Ishikawa (cell line): ENCODE measurements around the gene MYL12A.

Source experiments
- CEBPB ChIP-seq: IDR thresholded peaks from 2 replicates; pipeline ENCODE4 v1.6.1; 2012
- CREB1 ChIP-seq: IDR thresholded peaks from 2 replicates; pipeline ENCODE4 v1.6.1; 2012; ENCODE audit warnings: low read depth
- EGR1 ChIP-seq: IDR thresholded peaks from 2 replicates; pipeline ENCODE4 v1.6.1; 2012
- EP300 ChIP-seq: IDR thresholded peaks from 2 replicates; pipeline ENCODE4 v1.6.1; 2012; ENCODE audit warnings: borderline replicate concordance
- FOXM1 ChIP-seq: IDR thresholded peaks from 2 replicates; pipeline ENCODE4 v1.6.1; 2012; ENCODE audit warnings: low read depth, borderline replicate concordance
- NFIC ChIP-seq: IDR thresholded peaks from 2 replicates; pipeline ENCODE4 v1.6.1; 2012
- RAD21 ChIP-seq: IDR thresholded peaks from 2 replicates; pipeline ENCODE4 v1.6.1; 2012; ENCODE audit warnings: low read depth
- TAF1 ChIP-seq: IDR thresholded peaks from 2 replicates; pipeline ENCODE4 v1.6.1; 2012; ENCODE audit warnings: low read depth, mild to moderate bottlenecking
- TEAD4 ChIP-seq: IDR thresholded peaks from 2 replicates; pipeline ENCODE4 v1.6.1; 2012
- YY1 ChIP-seq: IDR thresholded peaks from 2 replicates; pipeline ENCODE4 v1.6.1; 2012; ENCODE audit warnings: low read depth
- ZBTB7A ChIP-seq: IDR thresholded peaks from 2 replicates; pipeline ENCODE4 v1.6.1; 2012; ENCODE audit warnings: low read depth
- TF ChIP-seq, protein P1 (sequence below): IDR thresholded peaks from 2 replicates; pipeline ENCODE4 v1.6.1; 2012; ENCODE audit warnings: low read depth, mild to moderate bottlenecking
- TF ChIP-seq, protein P2 (sequence below): IDR thresholded peaks from 2 replicates; pipeline ENCODE4 v1.6.1; 2012
- TF ChIP-seq, protein P3 (sequence below): IDR thresholded peaks from 2 replicates; pipeline ENCODE4 v1.6.1; 2012

DNA sequence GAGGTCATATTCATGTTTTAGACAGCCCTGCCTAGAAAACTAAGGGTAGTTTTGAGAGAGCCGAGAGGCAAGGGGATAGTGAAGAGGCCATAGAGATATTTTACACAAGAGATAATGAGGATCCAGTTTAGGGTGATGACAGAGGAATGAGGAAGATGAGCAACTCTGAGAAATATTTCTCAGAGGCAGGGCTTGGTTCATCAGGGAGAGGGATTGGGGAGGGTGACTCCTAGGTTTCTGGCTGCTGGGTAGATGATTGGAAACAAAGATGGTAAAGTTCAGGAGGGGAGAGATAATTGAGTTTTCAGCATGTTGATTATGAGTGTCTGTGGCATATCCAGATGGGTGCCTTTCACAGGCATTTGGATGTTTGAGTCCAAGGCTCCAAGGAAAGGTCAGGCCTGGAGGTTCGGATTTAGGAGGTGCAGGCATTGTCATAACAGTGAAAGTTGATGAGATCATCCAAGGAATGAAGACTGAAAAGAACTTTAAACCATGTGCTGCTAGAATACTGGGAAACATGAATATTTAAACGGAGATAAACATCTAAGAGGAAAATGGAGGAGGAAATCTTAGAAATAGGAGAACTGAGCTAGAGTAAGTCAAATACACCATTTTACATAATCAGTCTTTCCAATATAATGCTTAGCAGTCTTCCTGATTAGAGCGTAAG, 21.8 kb downstream of the MYL12A start:
- TF ChIP-seq TAF1 (no peak), ZBTB7A (no peak), YY1 (no peak), CREB1 (no peak), RAD21 (no peak), NFIC (no peak), CEBPB (no peak), FOXM1 (no peak), EP300 (no peak), TEAD4 (no peak), EGR1 (no peak)
- TF ChIP-seq, protein P1, sequence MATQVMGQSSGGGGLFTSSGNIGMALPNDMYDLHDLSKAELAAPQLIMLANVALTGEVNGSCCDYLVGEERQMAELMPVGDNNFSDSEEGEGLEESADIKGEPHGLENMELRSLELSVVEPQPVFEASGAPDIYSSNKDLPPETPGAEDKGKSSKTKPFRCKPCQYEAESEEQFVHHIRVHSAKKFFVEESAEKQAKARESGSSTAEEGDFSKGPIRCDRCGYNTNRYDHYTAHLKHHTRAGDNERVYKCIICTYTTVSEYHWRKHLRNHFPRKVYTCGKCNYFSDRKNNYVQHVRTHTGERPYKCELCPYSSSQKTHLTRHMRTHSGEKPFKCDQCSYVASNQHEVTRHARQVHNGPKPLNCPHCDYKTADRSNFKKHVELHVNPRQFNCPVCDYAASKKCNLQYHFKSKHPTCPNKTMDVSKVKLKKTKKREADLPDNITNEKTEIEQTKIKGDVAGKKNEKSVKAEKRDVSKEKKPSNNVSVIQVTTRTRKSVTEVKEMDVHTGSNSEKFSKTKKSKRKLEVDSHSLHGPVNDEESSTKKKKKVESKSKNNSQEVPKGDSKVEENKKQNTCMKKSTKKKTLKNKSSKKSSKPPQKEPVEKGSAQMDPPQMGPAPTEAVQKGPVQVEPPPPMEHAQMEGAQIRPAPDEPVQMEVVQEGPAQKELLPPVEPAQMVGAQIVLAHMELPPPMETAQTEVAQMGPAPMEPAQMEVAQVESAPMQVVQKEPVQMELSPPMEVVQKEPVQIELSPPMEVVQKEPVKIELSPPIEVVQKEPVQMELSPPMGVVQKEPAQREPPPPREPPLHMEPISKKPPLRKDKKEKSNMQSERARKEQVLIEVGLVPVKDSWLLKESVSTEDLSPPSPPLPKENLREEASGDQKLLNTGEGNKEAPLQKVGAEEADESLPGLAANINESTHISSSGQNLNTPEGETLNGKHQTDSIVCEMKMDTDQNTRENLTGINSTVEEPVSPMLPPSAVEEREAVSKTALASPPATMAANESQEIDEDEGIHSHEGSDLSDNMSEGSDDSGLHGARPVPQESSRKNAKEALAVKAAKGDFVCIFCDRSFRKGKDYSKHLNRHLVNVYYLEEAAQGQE = no peak
- TF ChIP-seq, protein P2, sequence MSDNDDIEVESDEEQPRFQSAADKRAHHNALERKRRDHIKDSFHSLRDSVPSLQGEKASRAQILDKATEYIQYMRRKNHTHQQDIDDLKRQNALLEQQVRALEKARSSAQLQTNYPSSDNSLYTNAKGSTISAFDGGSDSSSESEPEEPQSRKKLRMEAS = no peak
- TF ChIP-seq, protein P3, sequence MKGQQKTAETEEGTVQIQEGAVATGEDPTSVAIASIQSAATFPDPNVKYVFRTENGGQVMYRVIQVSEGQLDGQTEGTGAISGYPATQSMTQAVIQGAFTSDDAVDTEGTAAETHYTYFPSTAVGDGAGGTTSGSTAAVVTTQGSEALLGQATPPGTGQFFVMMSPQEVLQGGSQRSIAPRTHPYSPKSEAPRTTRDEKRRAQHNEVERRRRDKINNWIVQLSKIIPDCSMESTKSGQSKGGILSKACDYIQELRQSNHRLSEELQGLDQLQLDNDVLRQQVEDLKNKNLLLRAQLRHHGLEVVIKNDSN = no peak
